B cell (primary cell): ENCODE results near the gene CA14. TPM values are rescaled to one million over a fixed set of nuclear protein-coding genes. Genes with fewer than 3 reads are reported as not detected.
"Not testable (repeated sequence)": the region's sequence is repeated elsewhere in the genome, so short reads cannot be mapped to it uniquely, and the experiment has no call there.

Experiments used
- ATAC-seq: fragments of 200-7000 bp; cut with Tn5 transposase; one replicate; pipeline ENCODE4 v1.10.0; 2021; ENCODE audit warnings: low read depth, mild to moderate bottlenecking, moderate number of reproducible peaks, moderate library complexity
- CTCF ChIA-PET: fragments of 350-600 bp; sonication (Branson Sonifier 250); formaldehyde crosslinking; loops from one replicate; lab custom pipeline; 2021; ENCODE audit warnings: antibody characterized with exemption, inconsistent platforms; lab: Charles Lee
- POLR2A ChIA-PET: fragments of 350-600 bp; sonication (Branson Sonifier 250); formaldehyde crosslinking; loops from one replicate; lab custom pipeline; 2021; ENCODE audit warnings: antibody characterized with exemption; lab: Charles Lee
- DNase-seq: peaks from one replicate; pipeline ENCODE4 v3.0.0; 2013
- H2AFZ ChIP-seq: 2 replicates; pipeline ENCODE4 v1.6.1; 2012; ENCODE audit warnings: mild to moderate bottlenecking, low read depth, low read length; ENCODE audit not compliant: insufficient read depth, poor library complexity, severe bottlenecking
- H3K27ac ChIP-seq, 2 donors: 1 replicate in 1 of 2; 2 replicates in 1 of 2; pipeline ENCODE4 v1.5.1; 2012 to 2013; ENCODE audit warnings: low read length in 2 of 2, mild to moderate bottlenecking in 2 of 2, moderate library complexity in 1 of 2
- H3K27me3 ChIP-seq, 4 experiments: fragments of 200-600 bp in 1 of 4; sonication (generic) in 1 of 4; replicated peaks in 1 of 4; 1 replicate in 2 of 4; 2 replicates in 2 of 4; pipeline versions ENCODE4 v1.6.1 to v1.7.0; 2013 to 2016; ENCODE audit warnings: low read length in 3 of 4, mild to moderate bottlenecking in 2 of 4, mixed read lengths in 1 of 4, moderate library complexity in 1 of 4; ENCODE audit not compliant: insufficient read depth in 4 of 4, control insufficient read depth in 3 of 4; ENCODE audit errors: control extremely low read depth in 1 of 4
- H3K36me3 ChIP-seq, 2 experiments: replicated peaks in 1 of 2; 1 replicate in 1 of 2; 2 replicates in 1 of 2; pipeline versions ENCODE4 v1.6.1 to v1.7.1; 2013; ENCODE audit warnings: low read length in 1 of 2; ENCODE audit not compliant: insufficient read depth in 2 of 2, control insufficient read depth in 1 of 2; ENCODE audit errors: control extremely low read depth in 1 of 2, extremely low read depth in 1 of 2
- H3K4me1 ChIP-seq, 2 donors: fragments of 200-600 bp in 1 of 2; sonication (generic) in 1 of 2; 1 replicate in 1 of 2; 2 replicates in 1 of 2; pipeline versions ENCODE4 v1.5.1 to v1.6.1; 2013 to 2017; ENCODE audit warnings: low read length in 2 of 2; ENCODE audit not compliant: control insufficient read depth in 2 of 2, insufficient read depth in 2 of 2
- H3K4me2 ChIP-seq: replicated peaks from 2 replicates; pipeline ENCODE3; 2012; ENCODE audit warnings: mild to moderate bottlenecking, low read depth, low read length; ENCODE audit not compliant: poor library complexity, severe bottlenecking
- H3K4me3 ChIP-seq, 5 experiments: fragments of 200-600 bp in 1 of 5; sonication (generic) in 1 of 5; 1 replicate in 3 of 5; 2 replicates in 2 of 5; pipeline versions ENCODE4 v1.5.1 to v1.7.0; 2011 to 2016; ENCODE audit warnings: low read length in 4 of 5, mild to moderate bottlenecking in 4 of 5, low read depth in 2 of 5, control low read depth in 1 of 5, moderate library complexity in 1 of 5; ENCODE audit not compliant: insufficient read depth in 1 of 5; ENCODE audit errors: control extremely low read depth in 1 of 5, extremely low read depth in 1 of 5
- H3K79me2 ChIP-seq: fragments of 200-600 bp; sonication (generic); one replicate; pipeline ENCODE4 v1.6.0; 2016; ENCODE audit warnings: low read length; ENCODE audit not compliant: control insufficient read depth, insufficient read depth
- H3K9ac ChIP-seq: fragments of 200-600 bp; sonication (generic); 2 replicates; pipeline ENCODE4 v1.6.1; 2017; ENCODE audit warnings: mild to moderate bottlenecking, low read length, moderate library complexity
- H3K9me3 ChIP-seq, 3 donors: one replicate each; pipeline versions ENCODE4 v1.6.1 to v1.7.1; 2013; ENCODE audit warnings: low read length in 2 of 3; ENCODE audit not compliant: control insufficient read depth in 2 of 3, insufficient read depth in 1 of 3; ENCODE audit errors: control extremely low read depth in 1 of 3
- H4K20me1 ChIP-seq: 2 replicates; pipeline ENCODE4 v1.6.0; 2012; ENCODE audit warnings: mild to moderate bottlenecking, low read length; ENCODE audit not compliant: insufficient read depth, control insufficient read depth, poor library complexity, severe bottlenecking
- H3K27ac Mint-ChIP-seq: one replicate; pipeline ENCODE4 v1.8.0; 2021; ENCODE audit warnings: mixed read lengths
- H3K27me3 Mint-ChIP-seq: one replicate; pipeline ENCODE4 v1.8.0; 2021; ENCODE audit warnings: mixed read lengths
- H3K4me1 Mint-ChIP-seq: one replicate; pipeline ENCODE4 v1.8.0; 2021; ENCODE audit warnings: mixed read lengths
- H3K4me3 Mint-ChIP-seq: one replicate; pipeline ENCODE4 v1.8.0; 2021; ENCODE audit warnings: mixed read lengths
- H3K9me3 Mint-ChIP-seq: one replicate; pipeline ENCODE4 v1.8.0; 2022; ENCODE audit warnings: mixed read lengths; ENCODE audit not compliant: insufficient read depth
- CTCF ChIP-seq: fragments of 200-600 bp; IDR thresholded peaks from one replicate; pipeline ENCODE4 v1.8.0; 2022; ENCODE audit warnings: antibody characterized with exemption, mild to moderate bottlenecking
- EZH2 ChIP-seq: IDR thresholded peaks from 2 replicates; pipeline ENCODE4 v1.6.1; 2012; ENCODE audit warnings: borderline replicate concordance, low read depth, mild to moderate bottlenecking, moderate library complexity, low read length; ENCODE audit not compliant: insufficient read depth, poor library complexity, severe bottlenecking
- WGBS: methylation state at CpG from one replicate; pipeline ENCODE4 v1.1.5; 2013; ENCODE audit warnings: missing lambda C conversion rate; ENCODE audit not compliant: insufficient coverage; 5-methylcytosine and 5-hydroxymethylcytosine counted together
- intact Hi-C: fragments of 100-400 bp; cut with micrococcal nuclease; formaldehyde crosslinking; loops from one replicate; pipeline ENCODE4 v1.10.0; 2022
- polyA plus RNA-seq: library from polyadenylated mRNA; depleted of rRNA; stranded (reverse); fragments of >200 nt; gene quantifications from 2 replicates; pipeline ENCODE4 v1.2.3, GENCODE V29; 2012
- total RNA-seq, 2 donors: library from RNA; stranded (reverse); fragments of 120-200 nt in 1 of 2; gene quantifications; 1 replicate in 1 of 2; 2 replicates in 1 of 2; pipeline versions ENCODE4 v1.2.3 to v1.2.4, GENCODE V29; 2013 to 2022

Gene CA14
- total and polyA plus RNA-seq, 2 donors (not counting 1 experiment from before 2014, with no cell fraction given), result not detected

GRCh38 chr1:150302338-150302737 lies 44.8 kb downstream of the CA14 start:
- H3K9me3 ChIP-seq, result no peaks in the 10 kb centered on the region
- H3K36me3 ChIP-seq, result peaks cover 7 to 29% of the 10 kb centered on the region in 2 experiments
- TF ChIP-seq EZH2 (no peak), CTCF (no peak)
- H3K27ac ChIP-seq, result no peak overlapping the region
- CTCF ChIA-PET, result interaction anchor here (0.6 to 1.3 kb wide), 3 partner anchors 21 to 166 kb away, joined by 3 read pairs; no protein-coding TSS in a partner anchor
- H2AFZ ChIP-seq, result no peak overlapping the region
- no peaks in the 10 kb centered on the region for H3K9me3 Mint-ChIP-seq
- no peaks in the 10 kb centered on the region for H4K20me1 ChIP-seq
- WGBS, result 98% methylated on average over 6 of the region's 6 CpGs
- H3K4me3 ChIP-seq, result no peak overlapping the region
- POLR2A ChIA-PET, result interaction anchor here (0.6 kb wide), 1 partner anchor 21 kb away, joined by 4 read pairs; no protein-coding TSS in a partner anchor
- H3K27me3 Mint-ChIP-seq, result no peaks in the 10 kb centered on the region
- DNase-seq (no peak), ATAC-seq (no peak)
- no peak overlapping the region for H3K4me3 Mint-ChIP-seq
- no peaks in the 10 kb centered on the region for H3K27me3 ChIP-seq
- H3K4me2 ChIP-seq, result no peak overlapping the region
- no peaks in the 10 kb centered on the region for H3K4me1 Mint-ChIP-seq
- H3K27ac Mint-ChIP-seq, result no peak overlapping the region
- H3K4me1 ChIP-seq, result no peaks in the 10 kb centered on the region
- peaks cover 3% of the 10 kb centered on the region for H3K79me2 ChIP-seq
- no peak overlapping the region for H3K9ac ChIP-seq
- intact Hi-C loops, result no loop called here

- peaks cover 7 to 30% of the 10 kb centered on the region in 2 experiments for H3K36me3 ChIP-seq
- no peaks in the 10 kb centered on the region for H3K9me3 Mint-ChIP-seq
- H3K27me3 ChIP-seq, result no peaks in the 10 kb centered on the region
- ChIA-PET POLR2A (interaction anchor here (0.6 kb wide), 1 partner anchor 20 kb away, joined by 4 read pairs; no protein-coding TSS in a partner anchor), CTCF (no interaction called here)
- no peak overlapping the region for H2AFZ ChIP-seq
- no peak overlapping the region for H3K9ac ChIP-seq
- H3K4me3 ChIP-seq, result no peak overlapping the region
- DNase-seq, result no peak
- TF ChIP-seq EZH2, result no peak
- TF ChIP-seq CTCF, result no peak
- H3K4me3 Mint-ChIP-seq, result no peak overlapping the region
- no peaks in the 10 kb centered on the region for H3K27me3 Mint-ChIP-seq
- no peak overlapping the region for H3K27ac Mint-ChIP-seq
- no peak overlapping the region for H3K4me2 ChIP-seq
- no peaks in the 10 kb centered on the region for H3K4me1 Mint-ChIP-seq
- no peaks in the 10 kb centered on the region for H3K79me2 ChIP-seq
- H4K20me1 ChIP-seq, result no peaks in the 10 kb centered on the region
- H3K4me1 ChIP-seq, result no peaks in the 10 kb centered on the region
- WGBS, result 88% methylated on average over 2 of the region's 2 CpGs
- intact Hi-C loops, result no loop called here
- H3K9me3 ChIP-seq, result no peaks in the 10 kb centered on the region
- H3K27ac ChIP-seq, result no peak overlapping the region
- no peak for ATAC-seq
Observed at GRCh38 chr1:150302902-150303301, 45.3 kb downstream of the CA14 start.

DNA sequence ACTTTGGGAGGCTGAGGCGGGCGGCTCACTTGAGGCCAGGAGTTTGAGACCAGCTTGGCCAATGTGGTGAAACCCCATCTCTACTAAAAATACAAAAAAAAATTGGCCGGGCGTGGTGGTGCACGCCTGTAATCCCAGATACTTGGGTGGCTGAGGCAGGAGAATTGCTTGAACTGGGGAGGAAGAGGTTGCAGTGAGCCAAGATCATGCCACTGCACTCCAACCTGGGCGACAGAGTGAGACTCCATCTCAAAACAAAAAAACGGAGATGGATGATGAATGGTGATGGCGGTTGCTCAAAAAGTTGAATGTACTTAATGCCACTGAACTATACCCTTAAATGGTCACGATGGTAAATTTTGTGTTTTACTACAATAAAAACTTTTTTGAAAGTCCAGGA lies 51.0 kb downstream of the CA14 start:
- H3K36me3 ChIP-seq, result peaks cover 0 to 13% of the 10 kb centered on the region in 2 experiments
- H3K4me3 Mint-ChIP-seq, H3K4me3 ChIP-seq, H3K4me1 ChIP-seq, POLR2A ChIA-PET, H3K9me3 Mint-ChIP-seq, ATAC-seq, H3K9me3 ChIP-seq, intact Hi-C loops, H3K4me2 ChIP-seq, DNase-seq, H3K27me3 ChIP-seq, H2AFZ ChIP-seq, H3K27ac Mint-ChIP-seq, CTCF ChIA-PET, H3K27me3 Mint-ChIP-seq, H3K9ac ChIP-seq, H3K79me2 ChIP-seq, H4K20me1 ChIP-seq, H3K4me1 Mint-ChIP-seq, H3K27ac ChIP-seq: not testable (repeated sequence)
- WGBS, result 100% methylated on average over 1 of the region's 9 CpGs
